GM12878 (cell line): ENCODE data around the gene MSI2. TPM values are rescaled to one million over a fixed set of nuclear protein-coding genes. Genes with fewer than 3 reads are reported as not detected.

Source experiments
- ATAC-seq: fragments of 200-7000 bp; cut with Tn5 transposase; 3 replicates; pipeline ENCODE4 v1.9.1; 2020; ENCODE audit warnings: mild to moderate bottlenecking, moderate library complexity
- BruUV-seq: library from RNA; stranded (reverse); fragments of 400-500 nt; replicated peaks from 2 replicates; lab custom pipeline; 2021; lab: Mats Ljungman, UMichigan
- CTCF ChIA-PET: fragments of 300-600 bp; sonication (Branson Sonifier 250); formaldehyde crosslinking; extraction: SDS; loops from one replicate; lab custom pipeline; 2021; ENCODE audit warnings: inconsistent platforms; lab: Yijun Ruan, JAX
- POLR2A ChIA-PET: fragments of 350-600 bp; formaldehyde crosslinking; extraction: SDS; loops from one replicate; lab custom pipeline; 2021; ENCODE audit warnings: inconsistent platforms; lab: Charles Lee
- RAD21 ChIA-PET: fragments of 300-600 bp; sonication (Branson Sonifier 250); formaldehyde crosslinking; loops from one replicate; lab custom pipeline; 2023; ENCODE audit warnings: antibody characterized with exemption; ENCODE audit not compliant: unreplicated experiment; lab: Charles Lee
- SMC1A ChIA-PET: fragments of 300-600 bp; sonication (Branson Sonifier 250); formaldehyde crosslinking; loops from one replicate; lab custom pipeline; 2023; ENCODE audit not compliant: unreplicated experiment, uncharacterized antibody; lab: Charles Lee
- DNase-seq: peaks from one replicate; pipeline ENCODE4 v3.0.0-alpha.2; 2011; ENCODE audit warnings: low read depth, low spot score
- FAIRE-seq: peaks from 3 replicates; lab custom pipeline; 2011; peaks lifted over from hg19 to GRCh38; lab: Jason Lieb, UNC
- H2AFZ ChIP-seq: 2 replicates; pipeline ENCODE4 v1.6.0; 2011; ENCODE audit warnings: low read depth, low read length, control low read depth; ENCODE audit not compliant: control insufficient read depth
- H3K27ac ChIP-seq: 2 replicates; pipeline ENCODE4 v1.5.1; 2011; ENCODE audit warnings: control low read depth; ENCODE audit not compliant: control insufficient read depth, insufficient read depth
- H3K27me3 ChIP-seq, 2 experiments: replicated peaks in 1 of 2; 2 replicates each; pipeline versions ENCODE4 v1.6.0 to v1.6.1; 2011; ENCODE audit warnings: low read length in 1 of 2; ENCODE audit not compliant: control insufficient read depth in 2 of 2, insufficient read depth in 2 of 2
- H3K36me3 ChIP-seq, 2 experiments: 2 replicates each; pipeline ENCODE4 v1.5.1; 2011; ENCODE audit warnings: low read length in 1 of 2; ENCODE audit not compliant: control insufficient read depth in 2 of 2, insufficient read depth in 2 of 2
- H3K4me1 ChIP-seq: 2 replicates; pipeline ENCODE4 v1.6.1; 2011; ENCODE audit warnings: mild to moderate bottlenecking, low read length, moderate library complexity, mixed read lengths; ENCODE audit not compliant: control insufficient read depth, insufficient read depth
- H3K4me2 ChIP-seq: 2 replicates; pipeline ENCODE4 v1.6.0; 2011; ENCODE audit warnings: control low read depth; ENCODE audit not compliant: control insufficient read depth, insufficient read depth
- H3K4me3 ChIP-seq: fragments of 200-600 bp; sonication (generic); 2 replicates; pipeline ENCODE4 v1.5.1; 2016
- H3K79me2 ChIP-seq: 2 replicates; pipeline ENCODE4 v1.6.0; 2011; ENCODE audit warnings: low read length; ENCODE audit not compliant: control insufficient read depth, insufficient read depth
- H3K9ac ChIP-seq: 2 replicates; pipeline ENCODE4 v1.8.0; 2011; ENCODE audit warnings: low read length, control low read depth, mixed read lengths; ENCODE audit not compliant: control insufficient read depth, insufficient read depth
- H3K9me3 ChIP-seq: replicated peaks from 3 replicates; pipeline ENCODE4 v1.5.1; 2011; ENCODE audit warnings: mild to moderate bottlenecking, low read length; ENCODE audit not compliant: control insufficient read depth, insufficient read depth
- H4K20me1 ChIP-seq: 2 replicates; pipeline ENCODE4 v1.6.0; 2011; ENCODE audit not compliant: control insufficient read depth, insufficient read depth
- BHLHE40 ChIP-seq, 2 experiments: fragments of 450-650 bp in 1 of 2; IDR thresholded peaks; 2 replicates each; pipeline ENCODE4 v1.6.1; 2011 to 2017; ENCODE audit warnings: low read depth in 2 of 2, borderline replicate concordance in 1 of 2, improper control_type of control experiment in 1 of 2, low read length in 1 of 2, mild to moderate bottlenecking in 1 of 2
- POLR2A ChIP-seq: IDR thresholded peaks from 2 replicates; pipeline ENCODE4 v1.6.1; 2011; ENCODE audit warnings: low read depth, mild to moderate bottlenecking, low read length
- SMARCA5 ChIP-seq: fragments of 450-650 bp; IDR thresholded peaks from 2 replicates; pipeline ENCODE4 v1.6.1; 2017; ENCODE audit warnings: mild to moderate bottlenecking
- TCF3 ChIP-seq: IDR thresholded peaks from 2 replicates; pipeline ENCODE4 v1.6.1; 2012; ENCODE audit warnings: low read depth, mild to moderate bottlenecking, low read length, borderline replicate concordance; ENCODE audit not compliant: insufficient read depth
- WGBS: methylation state at CpG from one replicate; pipeline ENCODE4 v1.1.6; 2016; ENCODE audit warnings: low lambda C conversion rate; ENCODE audit not compliant: insufficient replicate concordance, insufficient coverage; ENCODE audit errors: missing lambda C conversion rate; 5-methylcytosine and 5-hydroxymethylcytosine counted together
- in situ Hi-C: fragments of 300-500 bp; cut with MboI; formaldehyde crosslinking; loops from 9 replicates; pipeline ENCODE4 v1.14.3; 2018; ENCODE audit warnings: mixed read lengths
- intact Hi-C: fragments of 100-400 bp; cut with micrococcal nuclease; formaldehyde crosslinking; loops from one replicate; pipeline ENCODE4 v1.14.2; 2022; ENCODE audit not compliant: unreplicated experiment
- polyA plus RNA-seq, 11 experiments: library from polyadenylated mRNA; depleted of rRNA in 4 of 11; unstranded in 6 of 11; stranded (reverse) in 5 of 11; fragments of >200 nt; fragmentation: Nextera tagmentation in 4 of 11; fragmentation: Illumina TruSeq in 1 of 11; extraction: Ambion mirVana in 4 of 11; extraction: Trizol in 1 of 11; gene quantifications; 1 replicate in 1 of 11; 2 replicates in 10 of 11; pipeline versions ENCODE4 v1.2.1 to v1.2.3, GENCODE V29; 2011 to 2016; ENCODE audit warnings: inconsistent platforms in 2 of 11, missing spikeins in 2 of 11, low read depth in 1 of 11
- total RNA-seq, 4 experiments: library from RNA; depleted of rRNA in 3 of 4; stranded (reverse); fragments of >200 nt in 3 of 4; fragmentation: Illumina TruSeq in 1 of 4; extraction: Trizol in 1 of 4; gene quantifications; 2 replicates each; pipeline versions ENCODE4 v1.2.1 to v1.2.3, GENCODE V29; 2013 to 2021

MSI2 gene
- total and polyA plus RNA-seq, 10 of the 15 experiments (the other 5 are each of a cell fraction or from before 2014, with no cell fraction given) = 6.1 to 76.1 (median 42.0) TPM

GRCh38 chr17:57617218-57617617 lies 360.9 kb downstream of the MSI2 start:
- peaks cover 11% of the 10 kb centered on the region for H3K4me1 ChIP-seq
- H3K36me3 ChIP-seq = peaks cover 3 to 7% of the 10 kb centered on the region in 2 experiments
- BruUV-seq = TSS peak; percentile 40
- H3K27ac ChIP-seq = no peak overlapping the region
- no peak overlapping the region for H3K4me3 ChIP-seq
- in situ Hi-C loops = no loop called here
- no peak overlapping the region for H3K4me2 ChIP-seq
- H4K20me1 ChIP-seq = no peaks in the 10 kb centered on the region
- ChIA-PET SMC1A (interaction anchor here (1.2 to 1.9 kb wide), 2 partner anchors 11 to 55 kb away, joined by 3 to 6 read pairs; no protein-coding TSS in a partner anchor), RAD21 (interaction anchor here (1.2 kb wide), 1 partner anchor 38 kb away, joined by 4 read pairs; no protein-coding TSS in a partner anchor), CTCF (interaction anchor here (1.3 kb wide), 1 partner anchor 11 kb away, joined by 4 read pairs; no protein-coding TSS in a partner anchor), POLR2A (no interaction called here)
- H3K9ac ChIP-seq = no peak overlapping the region
- ATAC-seq (no peak), FAIRE-seq (no peak), DNase-seq (no peak)
- H3K79me2 ChIP-seq = no peaks in the 10 kb centered on the region
- intact Hi-C loops = no loop called here
- no peaks in the 10 kb centered on the region for H3K27me3 ChIP-seq
- no peak overlapping the region for H2AFZ ChIP-seq
- no peaks in the 10 kb centered on the region; the same call in 2 of the 3 replicates for H3K9me3 ChIP-seq
- TF ChIP-seq SMARCA5 (no peak), BHLHE40 (IDR thresholded peaks at IDR 0.05; ENCODE audit: borderline replicate concordance in 1 of 2, low read depth in 2 of 2, low read length in 1 of 2) (no peak)

DNA sequence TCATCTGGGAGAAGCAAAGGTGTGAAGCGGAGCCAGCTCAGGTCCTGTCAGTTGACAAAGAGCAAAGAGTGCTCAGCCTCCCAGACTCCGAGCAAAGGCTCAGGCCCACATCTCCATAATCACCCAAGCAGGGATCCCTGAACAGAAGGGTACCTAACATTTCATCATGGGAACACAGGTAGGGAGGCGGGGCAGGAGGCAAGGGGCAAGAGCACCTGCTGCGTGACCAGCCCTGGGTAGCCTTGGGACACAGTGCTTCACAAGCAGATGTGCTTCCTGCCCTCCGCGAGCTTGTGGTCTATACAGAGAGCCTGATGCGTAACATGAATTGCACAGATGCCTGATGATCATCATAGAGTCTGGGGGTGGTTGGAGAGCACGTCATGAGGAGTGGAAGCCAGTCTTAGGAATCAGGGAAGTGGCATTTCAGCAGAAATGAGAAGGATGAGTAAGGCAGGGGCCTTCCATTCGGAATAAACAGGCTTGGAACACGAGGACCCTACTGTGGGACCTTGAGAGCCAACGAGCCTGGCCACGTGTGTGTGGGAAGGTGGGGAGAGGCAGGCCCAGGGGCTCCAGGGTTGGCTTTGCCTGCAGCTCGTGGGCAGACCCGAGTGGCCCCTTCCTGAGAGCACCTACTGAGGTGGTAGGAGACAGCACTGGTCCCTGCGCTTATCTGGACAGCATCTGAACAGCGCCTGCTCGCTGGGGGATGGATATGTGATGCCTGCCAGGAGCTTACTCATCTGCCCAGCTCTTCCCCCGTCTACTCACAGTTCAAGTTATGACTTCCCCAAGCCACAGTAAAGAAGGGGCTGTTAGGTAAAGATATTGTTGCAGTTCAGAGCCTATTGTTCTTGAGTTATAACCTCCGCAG lies 363.0 kb downstream of the MSI2 start:
- H3K79me2 ChIP-seq = no peaks in the 10 kb centered on the region
- BruUV-seq = no TSS peak
- H4K20me1 ChIP-seq = no peaks in the 10 kb centered on the region; the same call in 1 of the 2 replicates
- WGBS = 97% methylated on average over 19 of the region's 19 CpGs
- FAIRE-seq = no peak
- H3K9ac ChIP-seq = no peak overlapping the region
- in situ Hi-C loops (no loop called here), intact Hi-C loops (no loop called here)
- H3K36me3 ChIP-seq = peaks cover 3 to 7% of the 10 kb centered on the region in 2 experiments
- TF ChIP-seq TCF3 (no peak), POLR2A (0 out of 2 replicates have a peak, but pooled peaks have one; percentile 21)
- ChIA-PET CTCF (no interaction called here), SMC1A (interaction anchor here (1.6 kb wide), 1 partner anchor 10 kb away, joined by 3 read pairs; no protein-coding TSS in a partner anchor), POLR2A (no interaction called here), RAD21 (no interaction called here)
- no peak overlapping the region for H3K27ac ChIP-seq
- H3K9me3 ChIP-seq = no peaks in the 10 kb centered on the region; the same call in 2 of the 3 replicates
- H3K4me1 ChIP-seq = peaks cover 29% of the 10 kb centered on the region
- H3K27me3 ChIP-seq = no peaks in the 10 kb centered on the region
- DNase-seq = no peak
- no peak overlapping the region for H2AFZ ChIP-seq
- no peak overlapping the region for H3K4me2 ChIP-seq
- no peak overlapping the region for H3K4me3 ChIP-seq
- ATAC-seq = no peak
